K562 (cell line): Measurements from ENCODE around the gene LRMDA.

Experiments used
- CTCF ChIP-seq, 3 experiments: IDR thresholded peaks in 2 of 3; conservative IDR thresholded peaks in 1 of 3; 2 replicates each; pipeline ENCODE4 v1.5.1; 2011 to 2012; ENCODE audit warnings: low read length in 3 of 3, mild to moderate bottlenecking in 3 of 3, control low read depth in 2 of 3, improper control_type of control experiment in 1 of 3, inconsistent platforms in 1 of 3, low read depth in 1 of 3, mixed read lengths in 1 of 3, moderate library complexity in 1 of 3; ENCODE audit not compliant: insufficient read depth in 2 of 3
- POLR2A ChIP-seq: fragments of 450-650 bp; conservative IDR thresholded peaks from 2 replicates; pipeline ENCODE4 v1.6.1; 2016
- POLR2AphosphoS5 ChIP-seq: IDR thresholded peaks from 2 replicates; pipeline ENCODE4 v1.6.1; 2011; ENCODE audit warnings: mild to moderate bottlenecking, low read depth, low read length, moderate library complexity; ENCODE audit not compliant: control insufficient read depth, insufficient read depth
- TF ChIP-seq, protein P1 (sequence below): sonication (generic); formaldehyde crosslinking; IDR thresholded peaks from 2 replicates; pipeline ENCODE4 v1.5.0; 2020; ENCODE audit warnings: missing genetic modification reagents

DNA sequence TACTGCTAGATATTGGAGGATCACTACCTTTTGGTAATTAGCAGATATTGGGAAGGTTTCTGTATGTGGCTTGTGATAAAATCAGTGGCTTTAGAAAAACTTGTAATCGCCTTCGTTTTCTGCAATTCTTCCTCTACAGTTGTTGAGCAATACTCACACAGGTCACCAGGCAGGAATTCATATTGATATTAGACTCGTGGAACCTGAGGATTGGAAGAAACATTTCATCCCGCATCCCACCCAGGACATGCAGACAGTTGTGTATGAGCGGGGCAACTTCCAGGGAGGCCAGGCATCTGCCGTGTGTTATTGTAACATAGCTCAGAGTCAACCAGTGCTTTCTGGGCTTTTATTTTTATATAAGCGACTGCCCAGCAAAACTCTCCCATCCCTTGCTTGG, 821.3 kb downstream of the LRMDA start:
- TF ChIP-seq, protein P1, sequence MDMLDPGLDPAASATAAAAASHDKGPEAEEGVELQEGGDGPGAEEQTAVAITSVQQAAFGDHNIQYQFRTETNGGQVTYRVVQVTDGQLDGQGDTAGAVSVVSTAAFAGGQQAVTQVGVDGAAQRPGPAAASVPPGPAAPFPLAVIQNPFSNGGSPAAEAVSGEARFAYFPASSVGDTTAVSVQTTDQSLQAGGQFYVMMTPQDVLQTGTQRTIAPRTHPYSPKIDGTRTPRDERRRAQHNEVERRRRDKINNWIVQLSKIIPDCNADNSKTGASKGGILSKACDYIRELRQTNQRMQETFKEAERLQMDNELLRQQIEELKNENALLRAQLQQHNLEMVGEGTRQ (CRISPR knock-in tag): no peak
- TF ChIP-seq POLR2A (no peak), CTCF (IDR thresholded peaks at IDR 0.05 in 2 of 3, conservative IDR thresholded peaks at IDR 0.05 in 1 of 3; ENCODE audit: insufficient read depth in 2 of 3, low read depth in 1 of 3, low read length in 3 of 3) (no peak), POLR2AphosphoS5 (no peak)
